SK-N-MC (cell line): ENCODE results near the gene PGGHG.

Source experiments
- DNase-seq: peaks from one replicate; pipeline ENCODE4 v3.0.0-alpha.2; 2011; ENCODE audit warnings: low read depth, low spot score
- H3K27ac ChIP-seq: fragments of 200-600 bp; sonication (generic); 2 replicates; pipeline ENCODE4 v1.5.1; 2016; ENCODE audit warnings: mixed run types
- H3K36me3 ChIP-seq: fragments of 200-600 bp; sonication (generic); 2 replicates; pipeline ENCODE4 v1.6.1; 2017; ENCODE audit warnings: antibody characterized with exemption, low read length, mixed read lengths; ENCODE audit not compliant: insufficient read depth
- H3K4me3 ChIP-seq: fragments of 200-600 bp; sonication (generic); 2 replicates; pipeline ENCODE4 v1.5.1; 2016
- H3K9ac ChIP-seq: fragments of 200-600 bp; sonication (generic); 2 replicates; pipeline ENCODE4 v1.8.0; 2017; ENCODE audit warnings: mixed run types, mixed read lengths; ENCODE audit not compliant: insufficient read length
- H3K9me3 ChIP-seq: fragments of 200-600 bp; sonication (generic); 2 replicates; pipeline ENCODE4 v1.6.1; 2017; ENCODE audit warnings: low read depth, mild to moderate bottlenecking, antibody characterized with exemption, low read length, moderate library complexity, mixed read lengths
- EZH2 ChIP-seq: fragments of 200-600 bp; sonication (generic); IDR thresholded peaks from one replicate; pipeline ENCODE4 v1.6.1; 2017; ENCODE audit warnings: antibody characterized with exemption
- FOXP2 ChIP-seq: optimal IDR thresholded peaks from 2 replicates; pipeline ENCODE3; 2011; ENCODE audit warnings: mild to moderate bottlenecking, moderate library complexity; ENCODE audit not compliant: insufficient read depth; ENCODE audit errors: extremely low read length, control extremely low read depth
- POLR2AphosphoS5 ChIP-seq: IDR thresholded peaks from 2 replicates; pipeline ENCODE4 v1.6.1; 2012; ENCODE audit warnings: mild to moderate bottlenecking, low read depth, low read length, borderline replicate concordance

The PGGHG gene

DNA sequence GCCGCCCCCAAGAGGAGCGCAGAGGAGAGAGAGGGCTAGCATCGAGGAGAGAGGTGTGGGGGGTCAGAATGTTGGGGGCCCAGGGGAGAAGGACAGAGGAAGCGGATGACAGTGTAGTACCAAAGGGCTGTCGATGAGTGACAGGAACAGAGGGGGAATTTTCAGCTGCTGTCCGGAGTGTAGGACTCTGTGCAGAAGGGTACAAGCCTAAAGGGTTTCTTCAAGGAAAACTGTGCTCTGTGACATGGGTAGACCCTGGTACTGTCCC, 16.1 kb upstream of the PGGHG start:
- TF ChIP-seq EZH2 (no peak), FOXP2 (no peak), POLR2AphosphoS5 (no peak)
- H3K9me3 ChIP-seq: no peaks in the 10 kb centered on the region; the same call in 1 of the 2 replicates
- no peak overlapping the region for H3K9ac ChIP-seq
- no peaks in the 10 kb centered on the region for H3K36me3 ChIP-seq
- DNase-seq: no peak
- no peak overlapping the region for H3K4me3 ChIP-seq
- no peak overlapping the region for H3K27ac ChIP-seq

- Histone ChIP-seq H3K9me3 (no peaks in the 10 kb centered on the region; the same call in 1 of the 2 replicates), H3K36me3 (no peaks in the 10 kb centered on the region), H3K9ac (no peak overlapping the region), H3K4me3 (no peak overlapping the region), H3K27ac (no peak overlapping the region)
- no peak for TF ChIP-seq EZH2
- TF ChIP-seq FOXP2: no peak
- no peak for TF ChIP-seq POLR2AphosphoS5
- DNase-seq: no peak
Observed at GRCh38 chr11:276219-276618, 12.7 kb upstream of the PGGHG start.

GRCh38 chr11:278001-278951, 10.7 kb upstream of the PGGHG start, which contains the start of gene NLRP6:
Gene NLRP6, plus strand, starts transcription at chr11:278407. Its CDS starts 163 bp downstream, at chr11:278570.
- no peak for DNase-seq
- no peak within 1 kb of the TSS for H3K4me3 ChIP-seq
- no peaks in the 10 kb centered on the region; the same call in 1 of the 2 replicates for H3K9me3 ChIP-seq
- TF ChIP-seq POLR2AphosphoS5 (no peak), EZH2 (no peak), FOXP2 (no peak)
- no peak within 1 kb of the TSS for H3K27ac ChIP-seq
- no peaks in the 10 kb centered on the region for H3K36me3 ChIP-seq
- H3K9ac ChIP-seq: no peak within 1 kb of the TSS

GRCh38 chr11:279040-279965, 9.6 kb upstream of the PGGHG start:
- DNase-seq: no peak
- H3K9ac ChIP-seq: no peak overlapping the region
- peak overlapping the region; percentile 40 for H3K4me3 ChIP-seq
- no peaks in the 10 kb centered on the region; the same call in 1 of the 2 replicates for H3K9me3 ChIP-seq
- H3K36me3 ChIP-seq: no peaks in the 10 kb centered on the region
- TF ChIP-seq POLR2AphosphoS5 (no peak), EZH2 (no peak), FOXP2 (no peak)
- H3K27ac ChIP-seq: no peak overlapping the region

DNA sequence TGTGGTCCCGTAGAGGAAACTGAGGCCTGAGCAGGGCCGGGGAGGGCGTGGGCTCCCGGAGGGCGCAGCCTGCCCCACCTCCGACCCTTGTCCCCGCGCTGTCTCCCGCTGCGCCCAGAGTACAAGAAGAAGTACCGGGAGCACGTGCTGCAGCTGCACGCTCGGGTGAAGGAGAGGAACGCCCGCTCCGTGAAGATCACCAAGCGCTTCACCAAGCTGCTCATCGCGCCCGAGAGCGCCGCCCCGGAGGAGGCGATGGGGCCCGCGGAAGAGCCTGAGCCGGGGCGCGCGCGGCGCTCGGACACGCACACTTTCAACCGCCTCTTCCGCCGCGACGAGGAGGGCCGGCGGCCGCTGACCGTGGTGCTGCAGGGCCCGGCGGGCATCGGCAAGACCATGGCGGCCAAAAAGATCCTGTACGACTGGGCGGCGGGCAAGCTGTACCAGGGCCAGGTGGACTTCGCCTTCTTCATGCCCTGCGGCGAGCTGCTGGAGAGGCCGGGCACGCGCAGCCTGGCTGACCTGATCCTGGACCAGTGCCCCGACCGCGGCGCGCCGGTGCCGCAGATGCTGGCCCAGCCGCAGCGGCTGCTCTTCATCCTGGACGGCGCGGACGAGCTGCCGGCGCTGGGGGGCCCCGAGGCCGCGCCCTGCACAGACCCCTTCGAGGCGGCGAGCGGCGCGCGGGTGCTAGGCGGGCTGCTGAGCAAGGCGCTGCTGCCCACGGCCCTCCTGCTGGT, 8.8 kb upstream of the PGGHG start:
- DNase-seq: no peak
- Histone ChIP-seq H3K9ac (no peak overlapping the region), H3K4me3 (peak overlapping the region; percentile 40), H3K27ac (no peak overlapping the region), H3K9me3 (no peaks in the 10 kb centered on the region; the same call in 1 of the 2 replicates), H3K36me3 (no peaks in the 10 kb centered on the region)
- TF ChIP-seq EZH2 (peak; percentile 26), FOXP2 (no peak)

GRCh38 chr11:280706-281485, 8.0 kb upstream of the PGGHG start:
- H3K27ac ChIP-seq: no peak overlapping the region
- no peak overlapping the region for H3K9ac ChIP-seq
- DNase-seq: no peak
- peak; percentile 42 for TF ChIP-seq EZH2
- no peak for TF ChIP-seq FOXP2
- H3K4me3 ChIP-seq: peak overlapping the region; percentile 40; the same call in 1 of the 2 replicates
- H3K9me3 ChIP-seq: no peaks in the 10 kb centered on the region; the same call in 1 of the 2 replicates
- no peaks in the 10 kb centered on the region for H3K36me3 ChIP-seq

- no peak overlapping the region for H3K27ac ChIP-seq
- TF ChIP-seq EZH2: no peak
- TF ChIP-seq POLR2AphosphoS5: no peak
- TF ChIP-seq FOXP2: no peak
- no peak overlapping the region for H3K4me3 ChIP-seq
- no peak overlapping the region for H3K9ac ChIP-seq
- no peaks in the 10 kb centered on the region for H3K36me3 ChIP-seq
- H3K9me3 ChIP-seq: no peaks in the 10 kb centered on the region; the same call in 1 of the 2 replicates
- DNase-seq: no peak
Observed at GRCh38 chr11:281486-282161, 7.3 kb upstream of the PGGHG start.
